ENCODE measurements around the gene MGAT1.

GRCh38 chr5:180782748-180783147 lies 19.9 kb downstream of the MGAT1 start:
- TF ChIP-seq CTCF (IDR thresholded peaks at IDR 0.05): no peak
- no peak for TF ChIP-seq POLR2A (IDR thresholded peaks at IDR 0.05)
